Activated CD4-positive, alpha-beta T cell treated with anti-CD3 and anti-CD28 coated beads, Interleukin-2, Interleukin-6, amounts not matched to agents 100 ng/mL and 50 ng/mL, durations not matched to agents 16 hours and 8 hours (primary cell): ENCODE results near the gene PFKL.
"Not testable (repeated sequence)": the region's sequence is repeated elsewhere in the genome, so short reads cannot be mapped to it uniquely, and the experiment has no call there.

ENCODE experiments used
- DNase-seq: peaks from one replicate; pipeline ENCODE4 v3.0.0-alpha.2; 2020

Gene PFKL

GRCh38 chr21:44349416-44349846 lies 49.6 kb downstream of the PFKL start:
- DNase-seq: no peak

- no peak for DNase-seq
These were observed 50.3 kb downstream of the PFKL start for GRCh38 chr21:44349847-44350772.

DNA sequence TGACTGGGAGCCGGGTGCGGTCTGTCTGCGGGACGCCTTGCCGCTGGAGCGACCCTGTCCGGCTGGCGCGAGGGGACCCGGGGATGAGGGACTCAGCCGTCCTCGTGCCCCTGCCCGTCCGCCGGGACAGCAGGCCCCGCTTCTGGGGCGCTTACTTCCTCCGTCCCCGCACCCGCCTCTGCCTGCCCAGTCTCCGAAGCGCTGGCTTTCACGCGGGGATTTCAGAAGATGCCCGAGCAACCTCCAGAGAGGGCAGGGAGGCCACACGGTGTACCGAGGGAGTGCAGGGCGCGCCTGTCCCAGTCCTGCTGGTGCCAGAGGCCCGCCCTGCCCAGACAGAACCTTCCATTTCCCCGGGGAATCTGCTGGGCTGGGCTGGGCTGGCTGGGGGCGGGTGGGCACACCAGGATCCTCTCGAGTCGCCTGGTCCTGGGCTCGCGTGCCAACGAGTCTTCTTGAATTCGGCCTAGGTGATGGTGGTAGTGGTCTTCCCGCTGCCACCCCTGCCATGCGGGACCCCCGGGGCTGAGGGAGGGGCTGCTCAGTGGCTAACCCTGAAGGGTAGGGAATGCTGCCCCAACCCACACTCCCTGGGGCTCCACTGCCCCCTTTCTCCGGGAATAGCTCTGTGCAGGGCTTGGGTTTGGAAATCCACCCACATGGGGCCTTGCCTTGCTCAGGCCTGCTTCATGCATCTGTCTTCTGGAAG lies 51.1 kb downstream of the PFKL start:
- DNase-seq: no peak

- no peak for DNase-seq
These were observed 51.8 kb downstream of the PFKL start for GRCh38 chr21:44351535-44352252.

DNA sequence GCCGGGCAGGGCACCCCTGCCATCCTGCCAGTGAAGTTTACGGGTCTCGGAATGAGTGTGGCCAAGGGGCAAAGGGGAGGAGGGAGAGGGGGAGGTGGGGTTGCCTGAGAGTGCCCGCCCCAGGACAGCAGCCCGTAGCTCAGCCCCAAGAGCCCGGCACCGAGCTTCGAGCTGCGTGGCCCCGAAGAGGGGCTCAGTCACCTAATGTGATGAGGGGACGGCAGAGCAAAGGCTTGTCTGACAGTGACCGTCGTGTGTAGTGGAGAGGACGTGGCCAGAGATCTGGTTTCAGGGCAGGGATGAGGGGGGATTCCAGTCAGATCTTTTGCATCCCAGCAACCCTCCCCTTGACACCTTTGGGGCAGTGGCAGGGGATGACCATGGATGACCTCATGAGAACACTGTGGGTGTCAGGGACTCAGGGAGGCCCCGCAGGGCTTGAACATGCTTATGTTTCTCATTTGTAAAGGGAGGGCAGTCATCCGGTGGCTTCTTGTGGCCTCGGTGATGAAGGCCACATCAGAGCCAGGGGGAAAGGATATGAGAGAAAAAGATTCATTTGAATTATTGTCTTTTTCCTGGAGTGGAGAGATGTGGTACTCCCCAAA lies 52.5 kb downstream of the PFKL start:
- no peak for DNase-seq

- DNase-seq: peak; percentile 46
These were observed 53.5 kb downstream of the PFKL start, which contains the start of gene TRPM2 for GRCh38 chr21:44353191-44353970. TSS of gene TRPM2 (plus strand) at chr21:44353621. CDS start at chr21:44353701, 80 bp downstream.

GRCh38 chr21:44354001-44354405 lies 54.1 kb downstream of the PFKL start:
- DNase-seq: no peak

- peak; percentile 20 for DNase-seq
These were observed 55.2 kb downstream of the PFKL start for GRCh38 chr21:44354775-44355771.

- DNase-seq: no peak
These were observed 56.3 kb downstream of the PFKL start for GRCh38 chr21:44356160-44356559.

DNA sequence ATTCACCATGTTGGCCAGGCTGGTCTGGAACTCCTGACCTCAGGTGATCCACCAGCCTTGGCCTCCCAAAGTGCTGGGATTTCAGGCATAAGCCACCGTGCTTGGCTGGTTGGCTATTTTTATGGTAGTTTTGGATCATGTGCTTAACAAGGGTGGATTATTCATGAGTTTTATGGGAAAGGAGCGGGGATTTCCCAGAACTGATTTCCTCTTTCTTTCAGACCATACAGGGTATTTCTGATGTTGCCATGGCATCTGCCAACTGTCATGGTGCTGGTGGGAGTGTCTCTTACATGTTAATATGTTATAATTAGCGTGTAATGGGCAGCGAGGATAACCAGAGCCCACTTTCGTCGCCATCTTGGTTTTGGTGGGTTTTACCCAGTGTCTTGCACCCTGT lies 56.8 kb downstream of the PFKL start:
- no peak for DNase-seq

GRCh38 chr21:44357064-44357837 lies 57.4 kb downstream of the PFKL start:
- no peak for DNase-seq

DNA sequence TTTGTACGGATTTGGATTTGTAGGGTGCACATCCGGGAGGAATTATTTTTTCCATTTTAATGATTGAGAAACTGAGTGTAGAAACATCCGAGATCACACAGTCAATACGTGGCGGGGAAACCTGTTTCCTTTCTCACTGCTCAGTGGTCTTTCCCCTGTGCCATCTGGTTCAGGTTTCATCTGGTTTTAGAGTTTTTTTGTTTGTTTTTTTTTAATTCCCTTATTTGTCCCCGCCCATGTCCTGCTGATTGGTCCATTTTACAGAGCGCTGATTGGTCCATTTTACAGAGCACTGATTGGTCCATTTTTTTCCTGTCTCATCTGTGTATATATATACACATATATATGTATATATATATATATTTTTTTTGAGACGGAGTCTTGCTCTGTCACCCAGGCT lies 59.5 kb downstream of the PFKL start:
- DNase-seq: no peak

DNA sequence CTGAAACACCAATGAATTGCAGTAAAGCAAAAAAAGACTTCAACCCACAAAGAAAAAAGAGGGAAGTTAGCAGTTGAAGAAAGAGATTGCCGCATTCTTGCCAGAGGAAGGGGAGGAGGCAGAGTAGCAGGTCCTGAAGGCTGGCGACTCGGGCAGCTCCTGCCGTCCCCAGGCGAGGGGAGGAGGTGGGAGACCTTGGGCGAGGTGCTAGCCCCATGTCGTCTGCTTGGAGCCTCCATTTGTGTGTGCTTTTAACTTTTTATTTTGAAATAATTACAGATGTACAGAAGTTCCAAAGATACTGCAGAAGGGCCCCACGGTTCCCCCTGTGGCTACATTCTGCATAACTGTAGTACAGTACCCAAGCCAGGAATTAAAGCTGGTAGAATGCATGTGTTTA lies 60.3 kb downstream of the PFKL start:
- no peak for DNase-seq

DNA sequence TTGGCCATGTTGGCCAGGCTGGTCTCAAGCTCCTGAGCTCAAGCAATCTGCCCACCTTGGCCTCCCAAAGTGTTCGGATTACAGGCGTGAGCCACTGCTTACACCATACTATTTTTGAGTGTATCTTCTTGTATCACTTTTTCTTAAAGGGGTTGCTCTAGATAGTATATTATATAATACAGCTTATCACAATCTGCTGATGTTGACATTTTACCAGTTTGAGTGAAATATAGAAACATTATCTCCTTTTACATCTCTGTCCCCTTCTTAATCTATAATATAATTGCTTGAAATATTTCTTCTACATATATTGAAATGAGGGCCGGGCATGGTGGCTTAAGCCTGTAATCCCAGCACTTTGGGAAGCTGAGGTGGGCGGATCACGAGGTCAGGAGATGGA lies 62.0 kb downstream of the PFKL start:
- not testable (repeated sequence) for DNase-seq

DNA sequence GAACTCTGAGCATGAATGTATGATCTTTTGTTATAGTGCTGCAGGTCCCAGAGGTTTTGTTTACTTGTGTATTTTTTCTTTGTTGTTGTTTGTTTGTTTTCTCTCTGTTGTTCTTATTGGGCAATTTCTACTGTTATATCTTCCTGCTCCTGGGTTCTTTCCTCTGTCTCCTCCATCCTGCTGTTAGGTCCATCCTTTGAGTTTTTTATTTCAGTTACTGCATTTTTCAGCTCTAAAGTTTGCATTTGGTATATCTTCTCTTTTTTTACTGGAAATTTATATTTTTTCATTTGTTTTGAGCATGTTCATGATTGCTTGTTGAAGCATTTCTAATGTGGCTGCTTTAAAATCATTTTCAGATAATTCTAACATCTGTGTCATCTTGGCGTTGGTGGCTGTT lies 63.4 kb downstream of the PFKL start:
- no peak for DNase-seq

- DNase-seq: no peak
These were observed 64.5 kb downstream of the PFKL start for GRCh38 chr21:44364151-44365053.

DNA sequence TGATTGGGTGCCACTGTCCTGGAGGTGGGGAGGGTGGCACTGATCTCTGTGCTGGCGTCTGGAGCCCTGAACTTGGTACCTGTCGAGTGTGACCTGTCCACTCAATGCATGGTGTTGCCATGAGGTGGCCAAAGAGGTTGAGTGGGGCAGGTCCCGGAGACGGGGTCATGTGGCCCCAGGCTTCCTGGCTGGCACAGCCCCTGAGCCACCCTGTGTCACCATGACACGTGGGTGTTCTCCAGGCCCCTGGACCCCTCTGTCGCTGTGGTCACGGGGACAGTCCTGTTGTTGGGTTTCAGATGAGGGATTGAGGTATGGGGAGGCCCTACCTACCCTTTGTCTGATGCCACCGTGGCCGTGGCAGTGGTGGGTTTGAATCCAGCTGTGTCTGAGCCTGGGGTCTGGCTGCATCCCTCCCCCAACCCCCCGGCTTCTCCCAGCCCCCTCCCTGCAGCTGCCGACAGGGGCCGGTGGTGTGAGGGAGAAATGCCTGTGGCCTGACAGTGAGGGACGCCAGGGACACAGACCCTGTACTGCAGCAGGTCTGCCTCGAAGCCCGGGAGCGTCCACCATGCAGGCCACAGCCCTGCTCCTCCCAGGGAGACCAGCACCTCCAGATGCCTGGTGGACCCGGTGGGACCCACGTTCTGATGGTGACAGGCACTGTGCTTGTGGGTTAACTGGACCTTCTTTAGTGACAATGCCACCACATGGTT lies 65.6 kb downstream of the PFKL start:
- DNase-seq: no peak

GRCh38 chr21:44365967-44366585 lies 66.2 kb downstream of the PFKL start:
- DNase-seq: no peak
